ENCODE data around the gene SEMA6A.

SEMA6A gene

GRCh38 chr5:116418774-116419173, 155.8 kb downstream of the SEMA6A start:
- Mint-ChIP-seq H3K4me1 (peaks cover 52% of the 10 kb centered on the region), H3K4me3 (no peak overlapping the region), H3K9me3 (no peaks in the 10 kb centered on the region), H3K36me3 (ENCODE audit: low read depth) (no peaks in the 10 kb centered on the region), H3K27ac (peak overlapping the region in 2 of 3 experiments; percentile 62 to 78), H3K27me3 (ENCODE audit: low read depth) (no peaks in the 10 kb centered on the region)
- no peak for TF ChIP-seq CTCF (IDR thresholded peaks at IDR 0.05; ENCODE audit: unreplicated experiment in 3 of 3)

- Mint-ChIP-seq H3K27me3 (ENCODE audit: low read depth) (no peaks in the 10 kb centered on the region), H3K27ac (peak overlapping the region in 1 of 3 experiments; percentile 30), H3K9me3 (no peaks in the 10 kb centered on the region), H3K4me3 (no peak overlapping the region), H3K36me3 (ENCODE audit: low read depth) (no peaks in the 10 kb centered on the region), H3K4me1 (peaks cover 50% of the 10 kb centered on the region)
- no peak for TF ChIP-seq CTCF (IDR thresholded peaks at IDR 0.05; ENCODE audit: unreplicated experiment in 3 of 3)
Measured at GRCh38 chr5:116418016-116418415, 156.6 kb downstream of the SEMA6A start.

- Mint-ChIP-seq H3K36me3 (ENCODE audit: low read depth) (no peaks in the 10 kb centered on the region), H3K9me3 (no peaks in the 10 kb centered on the region), H3K4me3 (no peak overlapping the region), H3K27ac (peak overlapping the region in 2 of 3 experiments; percentile 84 to 98), H3K27me3 (ENCODE audit: low read depth) (no peaks in the 10 kb centered on the region), H3K4me1 (peaks cover 55% of the 10 kb centered on the region)
- TF ChIP-seq CTCF (IDR thresholded peaks at IDR 0.05; ENCODE audit: unreplicated experiment in 3 of 3) = no peak
Measured at GRCh38 chr5:116415989-116416388, 158.6 kb downstream of the SEMA6A start.

- Mint-ChIP-seq H3K9me3 (no peaks in the 10 kb centered on the region), H3K27me3 (ENCODE audit: low read depth) (no peaks in the 10 kb centered on the region), H3K4me3 (no peak overlapping the region), H3K36me3 (ENCODE audit: low read depth) (no peaks in the 10 kb centered on the region), H3K4me1 (peaks cover 63% of the 10 kb centered on the region), H3K27ac (peak overlapping the region; percentile 84 to 98 (median 93))
- TF ChIP-seq CTCF (IDR thresholded peaks at IDR 0.05; ENCODE audit: unreplicated experiment in 3 of 3) = no peak
Measured at GRCh38 chr5:116415182-116415581, 159.4 kb downstream of the SEMA6A start.

GRCh38 chr5:116411101-116411571, 163.5 kb downstream of the SEMA6A start:
- peak overlapping the region in 2 of 3 experiments; percentile 17 to 29 for H3K4me3 Mint-ChIP-seq
- TF ChIP-seq CTCF (IDR thresholded peaks at IDR 0.05; ENCODE audit: unreplicated experiment in 3 of 3) = no peak
- H3K27me3 Mint-ChIP-seq (ENCODE audit: low read depth) = no peaks in the 10 kb centered on the region
- peak overlapping the region; percentile 92 to 98 (median 98) for H3K27ac Mint-ChIP-seq
- H3K9me3 Mint-ChIP-seq = no peaks in the 10 kb centered on the region
- H3K4me1 Mint-ChIP-seq = peaks cover 67% of the 10 kb centered on the region
- H3K36me3 Mint-ChIP-seq (ENCODE audit: low read depth) = no peaks in the 10 kb centered on the region

GRCh38 chr5:116410336-116410890, 164.2 kb downstream of the SEMA6A start:
- no peaks in the 10 kb centered on the region for H3K9me3 Mint-ChIP-seq
- peak overlapping the region in 1 of 3 experiments; percentile 33 for H3K4me3 Mint-ChIP-seq
- H3K4me1 Mint-ChIP-seq = peaks cover 63% of the 10 kb centered on the region
- H3K36me3 Mint-ChIP-seq (ENCODE audit: low read depth) = no peaks in the 10 kb centered on the region
- peak overlapping the region; percentile 92 to 98 (median 98) for H3K27ac Mint-ChIP-seq
- TF ChIP-seq CTCF (IDR thresholded peaks at IDR 0.05; ENCODE audit: unreplicated experiment in 3 of 3) = no peak
- H3K27me3 Mint-ChIP-seq (ENCODE audit: low read depth) = no peaks in the 10 kb centered on the region
